Fibroblast of mammary gland (primary cell): ENCODE measurements around the gene RTN4IP1.
"Not testable (repeated sequence)": the region's sequence is repeated elsewhere in the genome, so short reads cannot be mapped to it uniquely, and the experiment has no call there.

Experiments
- DNase-seq: peaks from one replicate; pipeline ENCODE4 v3.0.0-alpha.2; 2010; ENCODE audit warnings: low read depth
- H3K4me3 ChIP-seq: 2 replicates; pipeline ENCODE4 v1.5.1; 2011; ENCODE audit warnings: low read depth, mild to moderate bottlenecking, low read length, moderate library complexity; ENCODE audit not compliant: control insufficient read depth
- TF ChIP-seq, protein P1 (sequence below): conservative IDR thresholded peaks from 2 replicates; pipeline ENCODE4 v1.5.1; 2011; ENCODE audit warnings: low read depth, low read length, inconsistent platforms; ENCODE audit not compliant: control insufficient read depth, insufficient read depth

The RTN4IP1 gene

DNA sequence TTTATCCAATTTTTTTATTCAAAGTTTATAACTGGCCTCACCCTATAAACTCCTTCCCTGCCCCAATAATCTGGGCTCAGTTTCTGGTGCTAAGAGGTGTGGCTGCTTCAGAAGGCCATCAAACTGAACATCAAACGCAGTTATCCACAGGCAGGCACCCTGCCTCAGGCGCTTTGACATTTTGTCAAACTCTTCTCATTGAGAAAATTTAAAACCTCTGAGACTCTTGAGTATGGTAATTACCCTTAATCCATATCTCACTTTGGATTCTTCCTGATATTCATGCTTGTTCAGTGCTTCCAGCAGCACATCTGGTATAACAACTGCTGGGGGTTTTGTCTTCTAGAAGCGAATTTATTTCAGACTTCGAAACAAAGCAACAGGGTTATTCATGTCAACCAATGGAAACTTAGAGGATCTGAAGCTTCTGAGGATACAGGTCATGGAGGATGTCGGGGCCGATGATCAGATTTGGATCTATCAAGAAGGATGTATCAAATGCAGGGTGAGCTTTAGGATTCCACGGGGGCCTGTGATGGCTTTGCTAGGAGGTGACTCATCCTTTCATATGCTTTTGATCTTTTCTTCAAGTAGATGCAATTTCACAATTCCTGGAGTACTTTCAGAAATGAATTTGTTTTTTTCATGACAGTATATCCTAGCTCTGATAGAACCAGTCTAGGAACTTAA, 68.2 kb downstream of the RTN4IP1 start:
- peak; percentile 90 for DNase-seq
- TF ChIP-seq, protein P1, sequence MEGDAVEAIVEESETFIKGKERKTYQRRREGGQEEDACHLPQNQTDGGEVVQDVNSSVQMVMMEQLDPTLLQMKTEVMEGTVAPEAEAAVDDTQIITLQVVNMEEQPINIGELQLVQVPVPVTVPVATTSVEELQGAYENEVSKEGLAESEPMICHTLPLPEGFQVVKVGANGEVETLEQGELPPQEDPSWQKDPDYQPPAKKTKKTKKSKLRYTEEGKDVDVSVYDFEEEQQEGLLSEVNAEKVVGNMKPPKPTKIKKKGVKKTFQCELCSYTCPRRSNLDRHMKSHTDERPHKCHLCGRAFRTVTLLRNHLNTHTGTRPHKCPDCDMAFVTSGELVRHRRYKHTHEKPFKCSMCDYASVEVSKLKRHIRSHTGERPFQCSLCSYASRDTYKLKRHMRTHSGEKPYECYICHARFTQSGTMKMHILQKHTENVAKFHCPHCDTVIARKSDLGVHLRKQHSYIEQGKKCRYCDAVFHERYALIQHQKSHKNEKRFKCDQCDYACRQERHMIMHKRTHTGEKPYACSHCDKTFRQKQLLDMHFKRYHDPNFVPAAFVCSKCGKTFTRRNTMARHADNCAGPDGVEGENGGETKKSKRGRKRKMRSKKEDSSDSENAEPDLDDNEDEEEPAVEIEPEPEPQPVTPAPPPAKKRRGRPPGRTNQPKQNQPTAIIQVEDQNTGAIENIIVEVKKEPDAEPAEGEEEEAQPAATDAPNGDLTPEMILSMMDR, result no peak

DNA sequence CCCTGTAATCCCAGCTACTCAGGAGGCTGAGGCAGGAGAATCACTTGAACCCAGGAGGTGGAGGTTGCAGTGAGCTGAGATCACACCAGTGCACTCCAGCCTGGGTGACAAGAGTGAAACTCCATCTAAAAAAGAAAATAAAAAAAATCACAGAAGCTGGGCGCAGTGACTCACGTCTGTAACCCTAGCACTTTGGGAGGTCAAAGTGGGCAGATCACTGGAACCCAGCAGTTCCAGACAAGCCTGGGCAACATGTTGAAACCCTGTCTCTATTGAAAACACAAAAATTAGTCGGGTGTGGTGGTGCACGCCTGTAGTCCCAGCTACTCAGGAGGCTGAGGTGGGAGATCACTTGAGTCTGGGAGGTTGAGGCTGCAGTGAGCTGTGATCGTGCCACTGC, 69.6 kb downstream of the RTN4IP1 start:
- not testable (repeated sequence) for DNase-seq, H3K4me3 ChIP-seq

More for the DNA sequence above, 68.2 kb downstream of the RTN4IP1 start:
- H3K4me3 ChIP-seq, result no peak overlapping the region

DNA sequence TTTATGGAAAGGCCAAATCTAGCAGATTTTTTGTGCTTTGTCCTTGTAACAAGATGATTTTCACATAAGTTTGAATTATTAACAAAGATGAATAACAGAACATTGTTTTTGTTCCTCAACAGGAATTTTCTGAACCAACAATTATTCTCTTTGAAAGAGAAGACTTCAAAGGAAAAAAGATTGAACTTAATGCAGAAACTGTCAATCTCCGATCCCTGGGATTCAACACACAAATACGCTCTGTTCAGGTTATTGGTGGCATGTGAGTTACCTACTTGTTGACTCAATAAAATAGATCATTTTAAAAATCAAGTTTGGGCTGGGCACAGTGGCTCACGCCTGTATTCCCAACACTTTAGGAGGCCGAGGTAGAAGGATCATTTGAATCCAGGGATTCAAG, 70.9 kb downstream of the RTN4IP1 start:
- TF ChIP-seq, protein P1, result no peak
- no peak for DNase-seq
- H3K4me3 ChIP-seq, result no peak overlapping the region

DNA sequence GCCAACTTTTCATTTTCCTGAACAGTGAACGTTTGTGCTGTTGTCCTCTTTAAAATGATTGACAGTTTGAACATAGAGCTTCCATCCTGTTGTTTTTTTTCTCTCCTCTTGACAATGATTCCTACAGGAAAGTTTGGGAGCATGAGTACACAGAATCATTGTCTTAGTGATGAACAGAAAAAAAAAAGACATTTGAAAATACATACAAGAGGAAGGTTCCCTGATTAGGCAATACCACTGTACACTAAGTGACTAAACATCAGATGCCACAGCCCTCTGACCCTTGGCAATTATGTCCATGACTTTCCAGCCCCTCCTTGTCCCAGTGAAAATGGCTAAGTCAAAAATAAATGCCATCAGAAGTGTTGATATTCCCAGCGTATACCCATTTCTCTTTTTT, 71.5 kb downstream of the RTN4IP1 start:
- TF ChIP-seq, protein P1, result no peak
- DNase-seq, result peak; percentile 81
- H3K4me3 ChIP-seq, result no peak overlapping the region

DNA sequence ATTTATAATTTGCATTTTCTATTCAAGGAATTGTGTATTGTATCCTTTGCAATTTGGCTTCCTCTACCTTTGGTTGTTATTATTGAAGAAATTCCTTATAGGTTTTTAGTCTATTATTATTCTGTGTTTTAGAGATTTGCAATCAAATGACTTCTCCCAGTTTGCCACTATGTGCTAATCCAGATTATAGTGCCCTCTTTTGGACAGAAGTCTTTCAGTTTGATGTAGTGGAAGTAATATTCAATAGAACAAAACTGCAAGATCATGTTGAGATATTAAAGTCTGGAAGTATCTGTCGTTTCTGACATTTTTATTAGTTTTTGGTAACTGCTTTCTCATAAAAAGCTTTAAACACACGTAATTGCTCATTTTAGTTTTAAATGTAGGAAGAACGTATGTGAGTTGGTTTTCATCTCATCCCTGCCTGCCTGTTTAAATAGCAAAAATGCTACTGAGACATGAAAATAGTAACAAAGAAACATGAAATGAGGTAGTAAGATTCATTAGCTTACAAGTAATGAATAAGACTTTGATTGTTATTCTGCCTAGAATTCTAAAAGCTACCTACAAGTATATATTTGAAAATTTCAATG, 72.8 kb downstream of the RTN4IP1 start:
- peak; percentile 54 for DNase-seq
- no peak overlapping the region for H3K4me3 ChIP-seq
- TF ChIP-seq, protein P1, result peak; percentile 43

DNA sequence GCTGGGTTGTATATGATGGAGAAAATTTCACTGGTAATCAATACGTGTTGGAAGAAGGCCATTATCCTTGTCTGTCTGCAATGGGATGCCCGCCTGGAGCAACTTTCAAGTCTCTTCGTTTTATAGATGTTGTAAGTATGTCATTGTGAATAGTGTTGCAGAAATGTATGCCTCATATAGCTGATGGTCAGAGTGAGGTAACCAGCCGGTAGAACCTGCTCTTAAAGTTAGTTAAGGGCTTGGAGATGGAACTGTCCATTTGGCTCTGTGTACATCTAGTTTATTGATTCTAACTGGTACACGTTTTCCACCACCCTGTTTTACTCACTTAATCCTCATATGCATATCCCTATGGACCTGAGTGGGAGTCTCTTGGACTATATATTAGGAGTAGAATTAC, 73.5 kb downstream of the RTN4IP1 start:
- TF ChIP-seq, protein P1, result no peak
- no peak for DNase-seq

DNA sequence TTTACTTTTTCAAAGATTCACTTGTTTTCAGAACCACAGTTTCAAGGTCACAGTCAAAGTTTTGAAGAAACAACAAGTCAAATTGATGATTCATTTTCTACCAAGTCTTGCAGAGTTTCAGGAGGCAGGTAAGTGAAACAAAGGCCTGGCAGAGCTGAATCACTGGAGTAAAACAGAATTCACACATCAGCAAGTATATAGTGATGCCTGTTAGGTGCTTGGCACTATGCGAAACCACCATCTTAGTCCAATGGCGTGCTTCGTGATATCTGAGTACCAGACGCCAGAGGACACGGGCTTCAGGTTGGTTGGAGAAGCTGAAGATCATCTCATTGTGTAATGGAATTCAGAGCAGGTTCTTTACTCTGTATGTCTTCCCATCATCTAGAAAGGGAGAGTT, 75.9 kb downstream of the RTN4IP1 start:
- no peak for DNase-seq
- H3K4me3 ChIP-seq, result no peak overlapping the region
- TF ChIP-seq, protein P1, result no peak

More for the DNA sequence above, 73.5 kb downstream of the RTN4IP1 start:
- H3K4me3 ChIP-seq, result no peak overlapping the region
